HG03139 (cell line): ENCODE results near the gene KRT83.
"Not testable (repeated sequence)": the region's sequence is repeated elsewhere in the genome, so short reads cannot be mapped to it uniquely, and the experiment has no call there.

ENCODE experiments used
- ATAC-seq: cut with Tn5 transposase; IDR thresholded peaks from one replicate; pipeline ENCODE4 v1.9.1; 2021; ENCODE audit not compliant: unreplicated experiment

The KRT83 gene

GRCh38 chr12:52290483-52291134 lies 30.6 kb downstream of the KRT83 start:
- not testable (repeated sequence) for ATAC-seq

GRCh38 chr12:52287816-52288805 lies 33.1 kb downstream of the KRT83 start:
- ATAC-seq = peak; percentile 84

- ATAC-seq = not testable (repeated sequence)
Measured at GRCh38 chr12:52286857-52287785, 34.1 kb downstream of the KRT83 start.

GRCh38 chr12:52285851-52286530 lies 35.2 kb downstream of the KRT83 start:
- ATAC-seq = no peak

GRCh38 chr12:52285172-52285745 lies 35.9 kb downstream of the KRT83 start:
- ATAC-seq = no peak

- ATAC-seq = no peak
Measured at GRCh38 chr12:52284562-52285171, 36.5 kb downstream of the KRT83 start.

GRCh38 chr12:52280796-52281560 lies 40.2 kb downstream of the KRT83 start:
- no peak for ATAC-seq

- no peak for ATAC-seq
Measured at GRCh38 chr12:52280319-52280795, 40.8 kb downstream of the KRT83 start.

- no peak for ATAC-seq
Measured at GRCh38 chr12:52279422-52280318, 41.5 kb downstream of the KRT83 start.

GRCh38 chr12:52278575-52279421 lies 42.4 kb downstream of the KRT83 start:
- peak; percentile 60 for ATAC-seq

GRCh38 chr12:52277486-52278245 lies 43.5 kb downstream of the KRT83 start:
- no peak for ATAC-seq

GRCh38 chr12:52275686-52276085 lies 45.5 kb downstream of the KRT83 start:
- ATAC-seq = no peak

GRCh38 chr12:52274521-52275120 lies 46.6 kb downstream of the KRT83 start, which contains the start of gene KRT86:
Gene KRT86 (plus strand): TSS chr12:52274645. CDS start chr12:52301917, 27,272 bp downstream.
- no peak for ATAC-seq

- ATAC-seq = no peak
Measured at GRCh38 chr12:52271158-52271557, 50.0 kb downstream of the KRT83 start.

GRCh38 chr12:52270541-52271070 lies 50.6 kb downstream of the KRT83 start:
- no peak for ATAC-seq
